Sigmoid colon (tissue), 4 donors: Measurements from ENCODE around the gene EPHA10.

Experiments used
- EP300 ChIP-seq, 4 donors: sonication (generic); formaldehyde crosslinking; IDR thresholded peaks; one replicate each; pipeline ENCODE4 v1.6.1; 2017; ENCODE audit warnings: antibody characterized with exemption in 4 of 4
- POLR2A ChIP-seq, 2 donors: fragments of 450-650 bp; IDR thresholded peaks; one replicate each; pipeline ENCODE4 v1.6.1; 2016; ENCODE audit warnings: antibody characterized with exemption in 2 of 2, mild to moderate bottlenecking in 2 of 2, moderate library complexity in 2 of 2
- POLR2AphosphoS5 ChIP-seq, 4 donors: sonication (generic); formaldehyde crosslinking; IDR thresholded peaks; one replicate each; pipeline ENCODE4 v1.6.1; 2017; ENCODE audit warnings: antibody characterized with exemption in 4 of 4
- TF ChIP-seq, protein P1 (sequence below), 4 experiments: fragments of 450-650 bp in 3 of 4; fragments of 200-600 bp in 1 of 4; IDR thresholded peaks; one replicate each; pipeline ENCODE4 v1.5.1; 2016 to 2019; ENCODE audit warnings: antibody characterized with exemption in 4 of 4, mild to moderate bottlenecking in 3 of 4, moderate library complexity in 2 of 4

DNA sequence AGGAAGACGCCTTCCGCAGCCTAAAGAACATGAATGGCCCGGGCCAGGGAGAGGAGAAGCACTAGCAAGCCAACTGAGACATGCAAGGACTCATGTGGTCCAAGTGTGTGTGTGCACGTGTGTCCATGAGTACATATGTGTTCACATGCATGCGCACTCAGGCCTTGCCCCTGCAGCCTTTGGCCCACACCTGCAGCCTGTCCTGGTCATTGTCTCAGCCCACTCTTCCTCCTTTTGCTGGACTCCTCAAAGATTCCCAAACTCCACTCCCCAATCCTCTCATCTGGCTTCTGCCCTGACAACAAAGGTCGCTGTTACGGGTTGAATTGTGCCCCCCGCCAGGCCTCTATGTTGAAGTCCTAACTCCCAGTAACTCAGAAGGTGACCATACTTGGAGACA lies 50.7 kb downstream of the EPHA10 start:
- TF ChIP-seq, protein P1, sequence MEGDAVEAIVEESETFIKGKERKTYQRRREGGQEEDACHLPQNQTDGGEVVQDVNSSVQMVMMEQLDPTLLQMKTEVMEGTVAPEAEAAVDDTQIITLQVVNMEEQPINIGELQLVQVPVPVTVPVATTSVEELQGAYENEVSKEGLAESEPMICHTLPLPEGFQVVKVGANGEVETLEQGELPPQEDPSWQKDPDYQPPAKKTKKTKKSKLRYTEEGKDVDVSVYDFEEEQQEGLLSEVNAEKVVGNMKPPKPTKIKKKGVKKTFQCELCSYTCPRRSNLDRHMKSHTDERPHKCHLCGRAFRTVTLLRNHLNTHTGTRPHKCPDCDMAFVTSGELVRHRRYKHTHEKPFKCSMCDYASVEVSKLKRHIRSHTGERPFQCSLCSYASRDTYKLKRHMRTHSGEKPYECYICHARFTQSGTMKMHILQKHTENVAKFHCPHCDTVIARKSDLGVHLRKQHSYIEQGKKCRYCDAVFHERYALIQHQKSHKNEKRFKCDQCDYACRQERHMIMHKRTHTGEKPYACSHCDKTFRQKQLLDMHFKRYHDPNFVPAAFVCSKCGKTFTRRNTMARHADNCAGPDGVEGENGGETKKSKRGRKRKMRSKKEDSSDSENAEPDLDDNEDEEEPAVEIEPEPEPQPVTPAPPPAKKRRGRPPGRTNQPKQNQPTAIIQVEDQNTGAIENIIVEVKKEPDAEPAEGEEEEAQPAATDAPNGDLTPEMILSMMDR (IDR thresholded peaks at IDR 0.05): no peak
- TF ChIP-seq POLR2A (IDR thresholded peaks at IDR 0.05) (no peak), POLR2AphosphoS5 (IDR thresholded peaks at IDR 0.05) (no peak), EP300 (IDR thresholded peaks at IDR 0.05) (no peak)
